Measurements from ENCODE around the gene DUSP1. TPM values are rescaled to one million over a fixed set of nuclear protein-coding genes. Genes with fewer than 3 reads are reported as not detected.

Gene DUSP1
- total RNA-seq, 2 experiments from 2014 or later = 761 to 768 TPM

DNA sequence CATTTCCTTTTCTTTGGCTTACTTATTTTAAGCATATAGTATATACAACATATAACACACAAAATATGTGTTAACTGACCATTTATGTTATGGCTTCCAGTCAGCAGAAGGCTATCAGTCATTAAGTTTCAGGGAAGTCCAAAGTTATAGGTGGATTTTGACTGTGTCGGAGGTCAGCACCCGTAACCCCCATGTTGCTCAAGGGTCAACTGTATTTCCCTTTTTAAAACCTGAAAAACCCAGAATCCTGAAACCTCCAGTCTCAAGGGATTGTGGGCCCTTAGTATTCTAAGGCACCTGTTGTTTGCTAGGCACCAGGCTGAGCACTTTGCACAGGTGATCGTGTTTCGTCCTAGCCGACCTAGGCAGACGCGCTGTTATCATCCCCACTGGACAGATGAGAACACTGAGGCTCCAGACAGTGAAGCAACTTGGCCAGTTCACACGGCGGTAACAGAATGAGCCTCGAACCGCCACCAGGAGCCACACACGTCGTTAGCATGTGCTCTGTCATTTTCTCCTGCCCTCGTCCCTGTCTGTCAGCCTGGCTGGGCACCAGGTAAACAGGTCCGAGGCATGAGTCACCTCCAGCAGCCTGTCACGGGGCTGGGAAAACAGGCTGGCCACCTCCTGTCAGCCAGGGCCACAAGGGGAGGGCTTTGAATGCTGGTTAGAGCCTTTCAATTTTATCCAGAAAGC lies 39.9 kb downstream of the DUSP1 start:
- Histone ChIP-seq H3K9me3 (ENCODE audit: control insufficient read depth in 1 of 2, insufficient read depth in 1 of 2, low read length in 2 of 2) (no peaks in the 10 kb centered on the region), H3K4me3 (ENCODE audit: low read length) (no peak overlapping the region), H3K27me3 (ENCODE audit: control insufficient read depth in 1 of 2, insufficient read depth in 2 of 2, low read length in 2 of 2) (no peaks in the 10 kb centered on the region), H3K36me3 (ENCODE audit: insufficient read depth, low read length) (no peaks in the 10 kb centered on the region), H3K4me1 (ENCODE audit: insufficient read depth, low read length) (peaks cover 9% of the 10 kb centered on the region), H3K27ac (ENCODE audit: low read depth in 1 of 2, low read length in 2 of 2) (no peak overlapping the region)
- Mint-ChIP-seq H3K4me1 (ENCODE audit: low read depth) (no peaks in the 10 kb centered on the region), H3K4me3 (no peak overlapping the region), H3K27ac (no peak overlapping the region), H3K27me3 (no peaks in the 10 kb centered on the region), H3K9me3 (no peaks in the 10 kb centered on the region), H3K36me3 (ENCODE audit: low read depth) (no peaks in the 10 kb centered on the region)
- DNase-seq (no peak), ATAC-seq (ENCODE audit: poor library complexity) (no peak)
- TF ChIP-seq, protein P1, sequence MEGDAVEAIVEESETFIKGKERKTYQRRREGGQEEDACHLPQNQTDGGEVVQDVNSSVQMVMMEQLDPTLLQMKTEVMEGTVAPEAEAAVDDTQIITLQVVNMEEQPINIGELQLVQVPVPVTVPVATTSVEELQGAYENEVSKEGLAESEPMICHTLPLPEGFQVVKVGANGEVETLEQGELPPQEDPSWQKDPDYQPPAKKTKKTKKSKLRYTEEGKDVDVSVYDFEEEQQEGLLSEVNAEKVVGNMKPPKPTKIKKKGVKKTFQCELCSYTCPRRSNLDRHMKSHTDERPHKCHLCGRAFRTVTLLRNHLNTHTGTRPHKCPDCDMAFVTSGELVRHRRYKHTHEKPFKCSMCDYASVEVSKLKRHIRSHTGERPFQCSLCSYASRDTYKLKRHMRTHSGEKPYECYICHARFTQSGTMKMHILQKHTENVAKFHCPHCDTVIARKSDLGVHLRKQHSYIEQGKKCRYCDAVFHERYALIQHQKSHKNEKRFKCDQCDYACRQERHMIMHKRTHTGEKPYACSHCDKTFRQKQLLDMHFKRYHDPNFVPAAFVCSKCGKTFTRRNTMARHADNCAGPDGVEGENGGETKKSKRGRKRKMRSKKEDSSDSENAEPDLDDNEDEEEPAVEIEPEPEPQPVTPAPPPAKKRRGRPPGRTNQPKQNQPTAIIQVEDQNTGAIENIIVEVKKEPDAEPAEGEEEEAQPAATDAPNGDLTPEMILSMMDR (IDR thresholded peaks at IDR 0.05) = no peak
- ChIA-PET POLR2A (no interaction called here), CTCF (interaction anchor here (1.2 kb wide), 1 partner anchor 40 kb away, joined by 3 read pairs; the partner anchor contains the start of gene DUSP1)
- intact Hi-C loops (cut with DNase I, micrococcal nuclease) = no loop called here

DNA sequence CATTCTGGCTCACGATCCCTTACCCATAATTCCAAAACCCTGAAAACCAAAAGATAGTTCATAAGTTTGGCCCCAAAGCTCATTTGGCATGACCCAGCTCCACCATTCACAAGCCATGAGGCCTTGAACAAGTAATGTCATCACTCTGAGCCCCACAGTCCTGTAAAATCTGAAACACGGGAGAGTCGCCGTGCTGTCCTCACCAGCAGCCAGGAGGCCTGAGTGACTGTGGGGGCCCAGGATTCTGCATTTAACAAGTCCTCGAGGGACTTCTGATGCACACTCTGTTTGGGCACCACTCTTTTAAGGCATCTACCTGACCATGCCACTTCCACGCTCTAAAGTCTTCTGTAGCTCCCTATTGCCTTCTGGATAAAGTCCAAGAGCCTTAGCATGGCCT lies 40.8 kb downstream of the DUSP1 start:
- Histone ChIP-seq H3K4me1 (ENCODE audit: insufficient read depth, low read length) (peaks cover 9% of the 10 kb centered on the region), H3K9me3 (ENCODE audit: control insufficient read depth in 1 of 2, insufficient read depth in 1 of 2, low read length in 2 of 2) (no peaks in the 10 kb centered on the region), H3K27me3 (ENCODE audit: control insufficient read depth in 1 of 2, insufficient read depth in 2 of 2, low read length in 2 of 2) (no peaks in the 10 kb centered on the region), H3K36me3 (ENCODE audit: insufficient read depth, low read length) (no peaks in the 10 kb centered on the region), H3K4me3 (ENCODE audit: low read length) (no peak overlapping the region), H3K27ac (ENCODE audit: low read depth in 1 of 2, low read length in 2 of 2) (no peak overlapping the region)
- TF ChIP-seq, protein P1 (IDR thresholded peaks at IDR 0.05) = no peak
- intact Hi-C loops (cut with DNase I, micrococcal nuclease) = no loop called here
- no peaks in the 10 kb centered on the region for H3K9me3 Mint-ChIP-seq
- no peaks in the 10 kb centered on the region for H3K27me3 Mint-ChIP-seq
- H3K36me3 Mint-ChIP-seq (ENCODE audit: low read depth) = no peaks in the 10 kb centered on the region
- ATAC-seq (ENCODE audit: poor library complexity) (no peak), DNase-seq (no peak)
- no peak overlapping the region for H3K27ac Mint-ChIP-seq
- CTCF ChIA-PET = no interaction called here
- no peak overlapping the region for H3K4me3 Mint-ChIP-seq
- POLR2A ChIA-PET = interaction anchor here (0.6 kb wide), 1 partner anchor 144 kb away, joined by 3 read pairs; no protein-coding TSS in a partner anchor
- H3K4me1 Mint-ChIP-seq (ENCODE audit: low read depth) = no peaks in the 10 kb centered on the region

DNA sequence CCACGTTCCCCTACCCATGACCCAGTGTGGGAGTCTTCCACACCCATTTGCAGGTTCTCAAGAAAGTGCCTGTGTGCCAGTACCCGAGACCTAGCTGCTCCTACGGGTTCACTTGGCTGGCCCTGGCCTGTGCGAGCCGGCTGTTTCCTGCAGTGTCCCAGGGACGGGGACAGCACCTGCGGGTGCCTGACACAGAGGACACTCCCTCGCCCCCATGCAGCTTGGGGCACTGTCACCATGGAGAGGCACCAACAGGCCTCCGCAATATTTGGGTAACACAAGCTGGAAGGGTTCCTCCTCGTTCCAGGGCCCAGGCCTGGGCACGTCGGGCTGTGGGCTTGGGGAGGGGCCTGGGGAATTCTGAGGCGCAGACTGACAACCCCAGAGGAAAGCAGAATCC lies 41.4 kb downstream of the DUSP1 start:
- Histone ChIP-seq H3K27ac (ENCODE audit: low read depth in 1 of 2, low read length in 2 of 2) (no peak overlapping the region), H3K27me3 (ENCODE audit: control insufficient read depth in 1 of 2, insufficient read depth in 2 of 2, low read length in 2 of 2) (no peaks in the 10 kb centered on the region), H3K4me3 (ENCODE audit: low read length) (no peak overlapping the region), H3K9me3 (ENCODE audit: control insufficient read depth in 1 of 2, insufficient read depth in 1 of 2, low read length in 2 of 2) (no peaks in the 10 kb centered on the region), H3K4me1 (ENCODE audit: insufficient read depth, low read length) (peaks cover 9% of the 10 kb centered on the region), H3K36me3 (ENCODE audit: insufficient read depth, low read length) (no peaks in the 10 kb centered on the region)
- intact Hi-C loops (cut with DNase I, micrococcal nuclease) = no loop called here
- ChIA-PET CTCF (no interaction called here), POLR2A (interaction anchor here (0.6 kb wide), 1 partner anchor 144 kb away, joined by 3 read pairs; no protein-coding TSS in a partner anchor)
- H3K4me1 Mint-ChIP-seq (ENCODE audit: low read depth) = no peaks in the 10 kb centered on the region
- no peak overlapping the region for H3K4me3 Mint-ChIP-seq
- TF ChIP-seq, protein P1 (IDR thresholded peaks at IDR 0.05) = no peak
- no peaks in the 10 kb centered on the region for H3K36me3 Mint-ChIP-seq (ENCODE audit: low read depth)
- ATAC-seq (ENCODE audit: poor library complexity) = no peak
- no peak for DNase-seq
- H3K27me3 Mint-ChIP-seq = no peaks in the 10 kb centered on the region
- H3K27ac Mint-ChIP-seq = no peak overlapping the region
- H3K9me3 Mint-ChIP-seq = no peaks in the 10 kb centered on the region

Measured in CD4-positive, alpha-beta T cell (primary cell).